Measurements from ENCODE around the gene TMEM30B. TPM values are rescaled to one million over a fixed set of nuclear protein-coding genes. Genes with fewer than 3 reads are reported as not detected.
A peak's percentile ranks its signal among the peaks of the same experiment; 100 is the strongest.
"Not testable (repeated sequence)": the region's sequence is repeated elsewhere in the genome, so short reads cannot be mapped to it uniquely, and the experiment has no call there.

TMEM30B gene
- polyA plus RNA-seq, 4 donors = 21.6 to 41.3 (median 30.5) TPM

DNA sequence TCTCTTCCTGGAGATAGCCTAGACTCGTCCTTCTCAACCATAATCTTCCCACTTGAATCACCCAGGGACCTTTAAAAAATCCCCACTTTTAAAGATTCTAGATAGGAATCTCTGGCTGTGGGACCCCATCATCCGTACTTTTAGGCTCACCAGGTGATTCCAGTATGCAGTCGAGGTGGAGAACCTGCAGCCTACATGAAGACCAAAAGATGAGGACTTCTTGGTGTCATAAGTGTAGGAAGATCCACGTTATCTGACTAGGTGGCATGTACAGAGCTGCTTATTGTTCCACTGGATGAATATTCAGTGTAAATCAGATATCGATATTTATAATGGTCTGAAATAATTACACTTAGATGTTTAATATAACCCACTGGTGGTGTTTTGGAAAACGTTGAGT is 42.8 kb upstream of the TMEM30B start:
- Histone ChIP-seq H3K4me1 (ENCODE audit: control insufficient read depth in 3 of 3, insufficient read depth in 2 of 3, low read depth in 1 of 3, low read length in 2 of 3) (no peaks in the 10 kb centered on the region), H3K27me3 (ENCODE audit: control insufficient read depth in 3 of 3, insufficient read depth in 3 of 3, low read length in 3 of 3) (peaks cover 0 to 19% (median 0%) of the 10 kb centered on the region in 3 donors), H3K27ac (ENCODE audit: low read depth in 1 of 3, low read length in 2 of 3) (peak overlapping the region in 2 of 3 donors; percentile 36 to 65), H3K4me3 (ENCODE audit: low read depth in 1 of 3, low read length in 3 of 3) (peak overlapping the region in 2 of 3 donors; percentile 9 to 42), H3K36me3 (ENCODE audit: control insufficient read depth in 3 of 3, insufficient read depth in 2 of 3, low read depth in 1 of 3, low read length in 3 of 3) (no peaks in the 10 kb centered on the region), H3K9me3 (ENCODE audit: control insufficient read depth in 2 of 2, insufficient read depth in 1 of 2, low read depth in 1 of 2, low read length in 1 of 2) (no peaks in the 10 kb centered on the region)
- FAIRE-seq (no peak), DNase-seq (no peak)
- 65 to 78% (median 68%) methylated on average over 6 of the region's 6 CpGs for WGBS, 3 donors

DNA sequence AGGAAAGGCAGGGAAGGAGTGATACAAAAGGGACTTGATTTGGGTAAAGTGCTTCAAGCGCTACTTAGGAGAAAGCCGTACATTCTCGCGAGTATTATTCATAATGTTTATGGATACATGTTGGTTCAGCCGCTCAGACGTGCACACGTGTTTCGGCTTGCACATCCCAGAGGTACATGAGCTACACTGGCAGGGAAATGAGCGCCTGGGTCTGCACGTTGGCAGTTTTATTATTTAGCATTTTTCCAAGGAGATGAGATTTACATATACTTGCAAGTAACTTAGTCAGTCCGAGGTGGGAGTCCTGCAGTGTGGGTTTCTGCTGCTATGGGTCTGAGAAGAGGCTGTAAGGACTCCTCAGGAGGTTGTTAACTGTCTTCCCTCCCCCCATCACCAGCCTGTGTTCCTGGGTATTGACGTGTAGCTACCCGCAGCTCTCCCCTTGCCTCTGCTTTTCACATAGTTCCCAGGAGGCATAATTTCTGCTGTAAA is 41.7 kb upstream of the TMEM30B start:
- DNase-seq (no peak), FAIRE-seq (no peak)
- H3K4me1 ChIP-seq (ENCODE audit: control insufficient read depth in 3 of 3, insufficient read depth in 2 of 3, low read depth in 1 of 3, low read length in 2 of 3) = no peaks in the 10 kb centered on the region
- H3K4me3 ChIP-seq (ENCODE audit: low read depth in 1 of 3, low read length in 3 of 3) = peak overlapping the region in 2 of 3 donors; percentile 34 to 97
- peak overlapping the region in 2 of 3 donors; percentile 89 to 92 for H3K27ac ChIP-seq (ENCODE audit: low read depth in 1 of 3, low read length in 2 of 3)
- peaks cover 0 to 19% (median 0%) of the 10 kb centered on the region in 3 donors for H3K27me3 ChIP-seq (ENCODE audit: control insufficient read depth in 3 of 3, insufficient read depth in 3 of 3, low read length in 3 of 3)
- H3K9me3 ChIP-seq (ENCODE audit: control insufficient read depth in 2 of 2, insufficient read depth in 1 of 2, low read depth in 1 of 2, low read length in 1 of 2) = no peaks in the 10 kb centered on the region
- H3K36me3 ChIP-seq (ENCODE audit: control insufficient read depth in 3 of 3, insufficient read depth in 2 of 3, low read depth in 1 of 3, low read length in 3 of 3) = no peaks in the 10 kb centered on the region
- WGBS, 3 donors = 1 to 10% (median 2%) methylated on average over 13 of the region's 13 CpGs

DNA sequence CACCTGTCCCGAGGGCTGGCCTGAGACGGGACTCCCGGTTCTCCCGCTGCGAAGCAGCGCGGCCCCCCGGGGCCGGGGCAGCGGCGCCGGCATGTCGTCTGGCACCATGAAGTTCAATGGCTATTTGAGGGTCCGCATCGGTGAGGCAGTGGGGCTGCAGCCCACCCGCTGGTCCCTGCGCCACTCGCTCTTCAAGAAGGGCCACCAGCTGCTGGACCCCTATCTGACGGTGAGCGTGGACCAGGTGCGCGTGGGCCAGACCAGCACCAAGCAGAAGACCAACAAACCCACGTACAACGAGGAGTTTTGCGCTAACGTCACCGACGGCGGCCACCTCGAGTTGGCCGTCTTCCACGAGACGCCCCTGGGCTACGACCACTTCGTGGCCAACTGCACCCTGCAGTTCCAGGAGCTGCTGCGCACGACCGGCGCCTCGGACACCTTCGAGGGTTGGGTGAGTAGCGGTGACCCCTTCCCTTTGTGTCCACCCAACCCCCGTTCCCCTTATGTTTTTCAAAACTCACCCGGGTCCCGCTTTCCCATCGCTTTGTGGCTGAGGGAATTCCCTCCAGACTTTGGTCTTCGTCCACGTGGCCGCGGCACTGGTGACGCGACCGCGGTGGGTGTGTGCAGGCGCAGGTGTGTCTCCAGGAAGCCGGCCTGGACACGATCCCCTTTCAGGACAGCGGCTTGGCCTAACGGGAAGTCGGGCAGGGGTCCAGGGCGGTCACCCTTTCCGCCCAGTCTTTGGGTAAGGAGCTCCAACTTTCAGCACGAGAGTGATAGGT is 41.1 kb upstream of the TMEM30B start:
- Histone ChIP-seq H3K27me3 (ENCODE audit: control insufficient read depth in 3 of 3, insufficient read depth in 3 of 3, low read length in 3 of 3) (peaks cover 0 to 19% (median 0%) of the 10 kb centered on the region in 3 donors), H3K9me3 (ENCODE audit: control insufficient read depth in 2 of 2, insufficient read depth in 1 of 2, low read depth in 1 of 2, low read length in 1 of 2) (no peaks in the 10 kb centered on the region), H3K36me3 (ENCODE audit: control insufficient read depth in 3 of 3, insufficient read depth in 2 of 3, low read depth in 1 of 3, low read length in 3 of 3) (no peaks in the 10 kb centered on the region), H3K27ac (ENCODE audit: low read depth in 1 of 3, low read length in 2 of 3) (peak overlapping the region; percentile 56 to 92 (median 89)), H3K4me1 (ENCODE audit: control insufficient read depth in 3 of 3, insufficient read depth in 2 of 3, low read depth in 1 of 3, low read length in 2 of 3) (no peaks in the 10 kb centered on the region), H3K4me3 (ENCODE audit: low read depth in 1 of 3, low read length in 3 of 3) (peak overlapping the region; percentile 34 to 97 (median 39))
- DNase-seq (peak; percentile 77 to 86), FAIRE-seq (no peak)
- WGBS, 3 donors = 0 to 2% (median 1%) methylated on average over 57 to 63 of the region's 63 CpGs

DNA sequence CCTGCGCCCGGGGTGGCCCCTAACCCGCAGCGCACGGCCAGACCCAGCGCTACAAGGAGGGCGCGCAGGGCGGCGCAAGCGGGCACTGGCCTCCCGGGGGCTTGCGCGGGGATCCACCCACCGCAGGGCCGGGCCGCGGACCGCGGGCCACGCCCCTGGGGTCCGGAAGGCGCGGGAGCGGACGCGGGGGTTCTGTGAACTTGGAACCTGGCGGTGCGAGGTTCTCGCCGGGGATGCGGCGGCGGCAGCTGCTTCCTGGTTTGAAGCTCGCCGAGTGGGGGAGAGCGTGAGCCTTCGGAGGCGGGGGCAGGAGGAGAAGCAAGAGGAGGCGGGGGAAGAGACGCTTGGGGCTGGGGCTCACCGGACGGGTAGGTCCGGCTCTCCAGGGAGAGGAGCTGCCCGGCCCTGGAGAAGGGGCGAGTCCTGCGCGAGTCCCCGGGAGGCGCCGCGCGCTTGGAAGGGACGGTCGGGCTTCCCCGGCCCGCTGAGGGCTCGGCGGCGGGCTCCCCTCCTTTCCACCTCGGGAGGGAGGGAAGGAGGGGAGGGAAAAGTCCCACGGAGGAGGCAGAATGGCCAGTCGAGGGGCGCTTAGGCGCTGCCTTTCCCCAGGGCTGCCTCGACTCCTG is 40.4 kb upstream of the TMEM30B start, which contains the start of gene PRKCH:
TSS of gene PRKCH (plus strand) at position 195 of the 626 bp plus-strand sequence. CDS start 523 bp downstream, outside the sequence.
- Histone ChIP-seq H3K4me3 (ENCODE audit: low read depth in 1 of 3, low read length in 3 of 3) (peak within 1 kb of the TSS; percentile 34 to 97 (median 39)), H3K27ac (ENCODE audit: low read depth in 1 of 3, low read length in 2 of 3) (peak within 1 kb of the TSS; percentile 56 to 92 (median 89)), H3K36me3 (ENCODE audit: control insufficient read depth in 3 of 3, insufficient read depth in 2 of 3, low read depth in 1 of 3, low read length in 3 of 3) (no peaks in the 10 kb centered on the region), H3K4me1 (ENCODE audit: control insufficient read depth in 3 of 3, insufficient read depth in 2 of 3, low read depth in 1 of 3, low read length in 2 of 3) (no peaks in the 10 kb centered on the region), H3K27me3 (ENCODE audit: control insufficient read depth in 3 of 3, insufficient read depth in 3 of 3, low read length in 3 of 3) (peaks cover 0 to 19% (median 0%) of the 10 kb centered on the region in 3 donors), H3K9me3 (ENCODE audit: control insufficient read depth in 2 of 2, insufficient read depth in 1 of 2, low read depth in 1 of 2, low read length in 1 of 2) (no peaks in the 10 kb centered on the region)
- FAIRE-seq = no peak
- DNase-seq = peak; percentile 85 to 89
- 1% methylated on average over 32 to 66 of the region's 66 CpGs for WGBS, 3 donors

DNA sequence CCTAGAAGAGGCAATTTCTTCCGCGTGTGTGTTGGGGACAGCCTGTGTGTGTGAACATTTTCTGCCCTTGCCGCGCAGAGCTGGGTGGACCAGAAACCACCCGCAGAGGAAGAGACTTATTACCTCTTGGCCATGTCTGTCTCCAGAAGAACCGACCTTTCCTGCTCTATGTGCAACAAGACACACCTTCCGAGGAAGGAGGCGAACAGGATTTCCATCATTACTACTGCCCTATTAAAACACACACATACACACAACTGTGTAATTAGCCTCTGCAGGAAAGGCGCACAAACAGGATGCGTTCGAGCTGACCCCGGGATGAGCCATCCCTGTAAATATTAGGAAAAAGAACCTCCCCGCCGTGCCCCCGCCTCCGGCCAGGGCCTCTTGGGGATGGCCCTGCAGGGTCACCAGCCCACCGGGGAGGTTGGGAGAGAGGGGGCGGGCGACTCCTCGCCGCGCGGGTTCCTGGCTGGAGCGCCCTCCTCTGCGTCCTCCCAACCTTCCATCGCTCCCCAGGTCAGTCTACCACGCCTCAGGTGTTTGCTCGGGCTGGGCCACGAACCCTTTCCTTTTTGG is 39.8 kb upstream of the TMEM30B start:
- Histone ChIP-seq H3K27me3 (ENCODE audit: control insufficient read depth in 3 of 3, insufficient read depth in 3 of 3, low read length in 3 of 3) (peaks cover 0 to 19% (median 0%) of the 10 kb centered on the region in 3 donors), H3K9me3 (ENCODE audit: control insufficient read depth in 2 of 2, insufficient read depth in 1 of 2, low read depth in 1 of 2, low read length in 1 of 2) (no peaks in the 10 kb centered on the region), H3K4me1 (ENCODE audit: control insufficient read depth in 3 of 3, insufficient read depth in 2 of 3, low read depth in 1 of 3, low read length in 2 of 3) (no peaks in the 10 kb centered on the region), H3K36me3 (ENCODE audit: control insufficient read depth in 3 of 3, insufficient read depth in 2 of 3, low read depth in 1 of 3, low read length in 3 of 3) (no peaks in the 10 kb centered on the region), H3K4me3 (ENCODE audit: low read depth in 1 of 3, low read length in 3 of 3) (peak overlapping the region; percentile 34 to 97 (median 39)), H3K27ac (ENCODE audit: low read depth in 1 of 3, low read length in 2 of 3) (peak overlapping the region in 2 of 3 donors; percentile 89 to 92)
- 25 to 35% (median 31%) methylated on average over 28 to 29 of the region's 29 CpGs for WGBS, 3 donors
- peak in 1 of 2 donors; percentile 42 for DNase-seq
- no peak for FAIRE-seq

- H3K36me3 ChIP-seq (ENCODE audit: control insufficient read depth in 3 of 3, insufficient read depth in 2 of 3, low read depth in 1 of 3, low read length in 3 of 3); H3K9me3 ChIP-seq (ENCODE audit: control insufficient read depth in 2 of 2, insufficient read depth in 1 of 2, low read depth in 1 of 2, low read length in 1 of 2); H3K4me3 ChIP-seq (ENCODE audit: low read depth in 1 of 3, low read length in 3 of 3); H3K27ac ChIP-seq (ENCODE audit: low read depth in 1 of 3, low read length in 2 of 3); DNase-seq; H3K4me1 ChIP-seq (ENCODE audit: control insufficient read depth in 3 of 3, insufficient read depth in 2 of 3, low read depth in 1 of 3, low read length in 2 of 3); FAIRE-seq: not testable (repeated sequence)
- 88 to 93% (median 91%) methylated on average over 16 of the region's 16 CpGs for WGBS, 3 donors
- peaks cover 0 to 19% (median 0%) of the 10 kb centered on the region in 3 donors for H3K27me3 ChIP-seq (ENCODE audit: control insufficient read depth in 3 of 3, insufficient read depth in 3 of 3, low read length in 3 of 3)
Measured at GRCh38 chr14:61320170-61320569, 39.0 kb upstream of the TMEM30B start.

- H3K4me1 ChIP-seq (ENCODE audit: control insufficient read depth in 3 of 3, insufficient read depth in 2 of 3, low read depth in 1 of 3, low read length in 2 of 3) = no peaks in the 10 kb centered on the region
- FAIRE-seq (no peak), DNase-seq (no peak)
- H3K9me3 ChIP-seq (ENCODE audit: control insufficient read depth in 2 of 2, insufficient read depth in 1 of 2, low read depth in 1 of 2, low read length in 1 of 2) = no peaks in the 10 kb centered on the region
- 77 to 80% (median 78%) methylated on average over 6 of the region's 6 CpGs for WGBS, 3 donors
- H3K27ac ChIP-seq (ENCODE audit: low read depth in 1 of 3, low read length in 2 of 3) = no peak overlapping the region
- peaks cover 0 to 19% (median 0%) of the 10 kb centered on the region in 3 donors for H3K27me3 ChIP-seq (ENCODE audit: control insufficient read depth in 3 of 3, insufficient read depth in 3 of 3, low read length in 3 of 3)
- no peaks in the 10 kb centered on the region for H3K36me3 ChIP-seq (ENCODE audit: control insufficient read depth in 3 of 3, insufficient read depth in 2 of 3, low read depth in 1 of 3, low read length in 3 of 3)
- no peak overlapping the region for H3K4me3 ChIP-seq (ENCODE audit: low read depth in 1 of 3, low read length in 3 of 3)
Measured at GRCh38 chr14:61319706-61320105, 38.6 kb upstream of the TMEM30B start.

DNA sequence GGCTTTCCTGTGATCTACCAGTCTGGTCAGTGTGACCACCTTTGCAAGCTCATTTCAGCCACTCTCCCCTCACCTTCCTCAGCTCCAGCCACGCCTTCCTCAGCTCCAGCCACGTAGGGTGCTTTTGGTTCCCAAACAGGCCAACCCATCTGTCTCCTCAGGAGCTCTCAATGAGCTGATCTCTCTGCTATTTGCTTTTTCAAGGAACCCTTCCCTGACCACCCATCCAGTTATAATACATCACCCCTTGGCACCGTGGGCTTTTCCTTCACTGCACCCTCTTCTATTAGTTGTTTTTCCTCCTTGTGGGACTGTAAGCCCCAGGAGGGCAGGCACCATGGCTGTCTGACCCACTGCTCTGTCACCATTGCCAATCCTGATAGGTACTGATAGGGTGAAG is 37.9 kb upstream of the TMEM30B start:
- no peaks in the 10 kb centered on the region for H3K9me3 ChIP-seq (ENCODE audit: control insufficient read depth in 2 of 2, insufficient read depth in 1 of 2, low read depth in 1 of 2, low read length in 1 of 2)
- no peak for DNase-seq
- no peak for FAIRE-seq
- H3K4me3 ChIP-seq (ENCODE audit: low read depth in 1 of 3, low read length in 3 of 3) = no peak overlapping the region
- peaks cover 0 to 19% (median 0%) of the 10 kb centered on the region in 3 donors for H3K27me3 ChIP-seq (ENCODE audit: control insufficient read depth in 3 of 3, insufficient read depth in 3 of 3, low read length in 3 of 3)
- H3K36me3 ChIP-seq (ENCODE audit: control insufficient read depth in 3 of 3, insufficient read depth in 2 of 3, low read depth in 1 of 3, low read length in 3 of 3) = no peaks in the 10 kb centered on the region
- 79 to 88% (median 81%) methylated on average over 3 of the region's 3 CpGs for WGBS, 3 donors
- no peak overlapping the region for H3K27ac ChIP-seq (ENCODE audit: low read depth in 1 of 3, low read length in 2 of 3)
- no peaks in the 10 kb centered on the region for H3K4me1 ChIP-seq (ENCODE audit: control insufficient read depth in 3 of 3, insufficient read depth in 2 of 3, low read depth in 1 of 3, low read length in 2 of 3)

Data from small intestine (tissue), 7 donors.